Measurements from ENCODE around the gene HIPK2. TPM values are rescaled to one million over a fixed set of nuclear protein-coding genes. Genes with fewer than 3 reads are reported as not detected.

HIPK2 gene
- total and polyA plus RNA-seq, 10 of the 15 experiments (the other 5 are each of a cell fraction or from before 2014, with no cell fraction given): 1.7 to 39.0 (median 9.4) TPM

GRCh38 chr7:139647085-139647484 lies 130.7 kb downstream of the HIPK2 start:
- Histone ChIP-seq H3K27ac (ENCODE audit: control insufficient read depth, insufficient read depth) (peak overlapping the region; percentile 76), H3K9me3 (replicated peaks; ENCODE audit: control insufficient read depth, insufficient read depth, low read length) (no peaks in the 10 kb centered on the region; the same call in 2 of the 3 replicates), H2AFZ (ENCODE audit: control insufficient read depth, low read depth, low read length) (no peak overlapping the region), H3K36me3 (ENCODE audit: control insufficient read depth in 2 of 2, insufficient read depth in 2 of 2, low read length in 1 of 2) (peaks cover 4 to 13% of the 10 kb centered on the region in 2 experiments; a peak in 3 of 4 replicates), H3K4me2 (ENCODE audit: control insufficient read depth, insufficient read depth) (peak overlapping the region; percentile 39; the same call in 1 of the 2 replicates), H4K20me1 (ENCODE audit: control insufficient read depth, insufficient read depth) (0 out of 2 replicates have a peak, but pooled peaks cover 2% of the 10 kb centered on the region), H3K4me1 (ENCODE audit: control insufficient read depth, insufficient read depth, low read length) (peaks cover 39% of the 10 kb centered on the region), H3K27me3 (replicated peaks in 1 of 2; ENCODE audit: control insufficient read depth in 2 of 2, insufficient read depth in 2 of 2, low read length in 1 of 2) (no peaks in the 10 kb centered on the region), H3K4me3 (no peak overlapping the region), H3K9ac (ENCODE audit: control insufficient read depth, insufficient read depth, low read length) (no peak overlapping the region), H3K79me2 (ENCODE audit: control insufficient read depth, insufficient read depth, low read length) (no peaks in the 10 kb centered on the region; the same call in 1 of the 2 replicates)
- DNase-seq (ENCODE audit: low read depth, low spot score) (peak; percentile 20), FAIRE-seq (no peak), ATAC-seq (peak; percentile 29)
- no TSS peak for BruUV-seq (replicated peaks)
- CTCF ChIA-PET: interaction anchor here (0.8 to 5.2 kb wide), 40 partner anchors 13 to 793 kb away, joined by 3 to 225 read pairs (median 7); no protein-coding TSS in a partner anchor
- RAD21 ChIA-PET (ENCODE audit: unreplicated experiment): interaction anchor here (0.7 to 5.2 kb wide), 40 partner anchors 15 to 573 kb away, joined by 3 to 135 read pairs (median 6); partner anchors contain the start of genes HIPK2 and TBXAS1
- POLR2A ChIA-PET: interaction anchor here (0.6 to 3.4 kb wide), 11 partner anchors 13 to 720 kb away, joined by 3 to 32 read pairs (median 4); no protein-coding TSS in a partner anchor
- 11% methylated on average over 4 of the region's 4 CpGs for WGBS (ENCODE audit: insufficient coverage, insufficient replicate concordance, low lambda C conversion rate, missing lambda C conversion rate)
- SMC1A ChIA-PET (ENCODE audit: uncharacterized antibody, unreplicated experiment): interaction anchor here (0.7 to 5.3 kb wide), 59 partner anchors 10 to 362 kb away, joined by 3 to 121 read pairs (median 5); no protein-coding TSS in a partner anchor
- intact Hi-C loops (cut with micrococcal nuclease; ENCODE audit: unreplicated experiment): loop anchor here (2.0 to 5.0 kb wide), 2 partner anchors 180 to 240 kb away; no protein-coding TSS in a partner anchor
- in situ Hi-C loops (cut with MboI): loop anchor here (5.0 kb wide), 1 partner anchor 125 kb away; no protein-coding TSS in a partner anchor
- TF ChIP-seq NR2C1 (IDR thresholded peaks at IDR 0.05): no peak
- no peak for TF ChIP-seq NR2F1 (conservative IDR thresholded peaks at IDR 0.05)
- no peak for TF ChIP-seq SUZ12 (IDR thresholded peaks at IDR 0.05; ENCODE audit: unreplicated experiment)
- TF ChIP-seq TAF1 (IDR thresholded peaks at IDR 0.05; ENCODE audit: borderline replicate concordance, low read depth, low read length): no peak
- no peak for TF ChIP-seq SREBF2 (IDR thresholded peaks at IDR 0.05; ENCODE audit: low read length)
- peak; percentile 6 for TF ChIP-seq USF2 (IDR thresholded peaks at IDR 0.05; ENCODE audit: borderline replicate concordance, low read depth, low read length)
- no peak for TF ChIP-seq CHD2 (IDR thresholded peaks at IDR 0.05; ENCODE audit: borderline replicate concordance, low read depth, low read length)
- TF ChIP-seq CHD1 (IDR thresholded peaks at IDR 0.05; ENCODE audit: low read depth, low read length): no peak
- TF ChIP-seq IKZF1 (conservative IDR thresholded peaks at IDR 0.05): 0 out of 2 replicates have a peak, but pooled peaks have one; percentile 22
- TF ChIP-seq TCF7 (IDR thresholded peaks at IDR 0.05; ENCODE audit: borderline replicate concordance): no peak
- peak; percentile 74 for TF ChIP-seq RUNX3 (IDR thresholded peaks at IDR 0.05; ENCODE audit: low read length)
- no peak for TF ChIP-seq ATF3 (IDR thresholded peaks at IDR 0.05; ENCODE audit: borderline replicate concordance, extremely low read depth, low read depth, low read length)
- TF ChIP-seq EP300 (IDR thresholded peaks at IDR 0.05; ENCODE audit: borderline replicate concordance in 1 of 2, control insufficient read depth in 1 of 2, low read depth in 2 of 2, low read length in 2 of 2): no peak
- TF ChIP-seq LARP7 (IDR thresholded peaks at IDR 0.05): no peak
- no peak for TF ChIP-seq ZNF687 (IDR thresholded peaks at IDR 0.05)
- TF ChIP-seq HCFC1 (IDR thresholded peaks at IDR 0.05; ENCODE audit: low read length): no peak
- peak in 1 of 2 experiments; percentile 30; a peak in 1 of 4 replicates for TF ChIP-seq IKZF2 (IDR thresholded peaks at IDR 0.05)
- no peak for TF ChIP-seq STAT3 (IDR thresholded peaks at IDR 0.05; ENCODE audit: low read depth, low read length)
- TF ChIP-seq MTA3 (IDR thresholded peaks at IDR 0.05; ENCODE audit: borderline replicate concordance, low read length): 0 out of 2 replicates have a peak, but pooled peaks have one; percentile 2
- TF ChIP-seq ZNF622 (IDR thresholded peaks at IDR 0.05): no peak
- no peak for TF ChIP-seq CBX3 (IDR thresholded peaks at IDR 0.05; ENCODE audit: borderline replicate concordance, low read depth)

All from GM12878 (cell line).